HG02885 (cell line): ENCODE measurements around the gene YWHAG.
"Not testable (repeated sequence)": the region's sequence is repeated elsewhere in the genome, so short reads cannot be mapped to it uniquely, and the experiment has no call there.

Experiments
- ATAC-seq: cut with Tn5 transposase; IDR thresholded peaks from one replicate; pipeline ENCODE4 v1.9.1; 2021; ENCODE audit warnings: mild to moderate bottlenecking; ENCODE audit not compliant: unreplicated experiment, poor library complexity

YWHAG gene

DNA sequence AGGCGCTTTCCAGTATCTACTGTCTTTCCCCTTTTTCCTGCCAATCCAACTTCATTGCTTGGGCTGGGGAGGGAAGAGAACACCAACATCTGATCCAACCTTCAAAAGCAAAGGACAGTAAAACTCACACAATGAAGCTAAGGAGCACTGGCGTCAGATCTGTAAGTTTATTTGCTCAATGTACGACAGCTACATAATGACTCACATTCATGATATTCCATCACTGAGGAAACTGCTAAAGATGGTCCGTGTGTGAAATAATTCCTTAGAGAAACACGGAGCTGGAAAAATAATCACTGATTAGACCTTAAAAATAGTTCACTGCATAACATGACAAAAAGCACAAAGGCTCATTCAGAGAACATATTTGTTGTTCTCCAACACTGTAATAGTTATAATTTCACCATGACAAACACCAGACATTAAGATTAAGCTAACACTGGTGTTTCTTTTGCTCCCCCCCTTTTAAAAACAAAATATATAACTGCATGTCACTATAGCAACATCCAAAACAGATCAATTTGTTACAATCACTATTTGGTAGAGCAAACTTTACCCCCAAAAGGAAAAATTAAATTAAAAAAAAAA is 32.1 kb downstream of the YWHAG start:
- no peak for ATAC-seq

DNA sequence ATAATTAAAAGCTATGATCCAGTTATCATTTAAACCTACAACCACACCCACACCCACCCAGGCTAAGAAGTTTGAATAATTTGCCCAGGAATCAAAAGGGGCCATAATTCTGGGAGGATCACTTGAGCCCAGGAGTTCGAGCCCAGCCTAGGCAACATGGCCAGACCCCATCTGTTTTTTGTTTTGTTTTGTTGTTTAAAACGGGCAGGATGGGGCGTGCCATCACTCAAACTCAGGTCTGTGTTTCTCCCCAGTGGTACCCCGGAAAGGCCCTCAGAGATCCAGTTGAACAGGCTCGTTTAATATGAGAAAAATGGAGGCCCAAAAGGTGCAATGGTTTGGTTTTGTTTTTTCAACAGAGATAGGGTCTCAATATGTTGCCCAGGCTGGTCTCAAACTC is 33.0 kb downstream of the YWHAG start:
- ATAC-seq, result no peak

DNA sequence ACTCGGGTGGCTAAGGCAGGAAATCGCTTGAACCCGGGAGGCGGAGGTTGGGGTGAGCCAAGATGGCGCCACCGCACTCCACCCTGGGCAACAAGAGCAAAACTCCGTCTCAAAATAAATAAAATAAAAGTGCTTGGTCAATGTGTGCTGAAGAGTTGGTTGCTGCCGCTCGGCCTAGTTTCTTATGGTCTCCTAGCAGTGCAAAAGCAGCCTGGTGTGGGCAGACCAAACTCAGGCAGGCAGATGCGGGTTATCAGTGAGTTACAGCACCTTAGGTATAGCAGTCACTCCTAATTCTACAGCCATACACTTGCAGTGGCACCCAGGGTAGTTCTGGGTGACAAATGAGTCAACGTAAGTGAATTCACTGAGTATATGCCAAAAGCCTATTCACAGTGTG is 33.7 kb downstream of the YWHAG start:
- no peak for ATAC-seq

DNA sequence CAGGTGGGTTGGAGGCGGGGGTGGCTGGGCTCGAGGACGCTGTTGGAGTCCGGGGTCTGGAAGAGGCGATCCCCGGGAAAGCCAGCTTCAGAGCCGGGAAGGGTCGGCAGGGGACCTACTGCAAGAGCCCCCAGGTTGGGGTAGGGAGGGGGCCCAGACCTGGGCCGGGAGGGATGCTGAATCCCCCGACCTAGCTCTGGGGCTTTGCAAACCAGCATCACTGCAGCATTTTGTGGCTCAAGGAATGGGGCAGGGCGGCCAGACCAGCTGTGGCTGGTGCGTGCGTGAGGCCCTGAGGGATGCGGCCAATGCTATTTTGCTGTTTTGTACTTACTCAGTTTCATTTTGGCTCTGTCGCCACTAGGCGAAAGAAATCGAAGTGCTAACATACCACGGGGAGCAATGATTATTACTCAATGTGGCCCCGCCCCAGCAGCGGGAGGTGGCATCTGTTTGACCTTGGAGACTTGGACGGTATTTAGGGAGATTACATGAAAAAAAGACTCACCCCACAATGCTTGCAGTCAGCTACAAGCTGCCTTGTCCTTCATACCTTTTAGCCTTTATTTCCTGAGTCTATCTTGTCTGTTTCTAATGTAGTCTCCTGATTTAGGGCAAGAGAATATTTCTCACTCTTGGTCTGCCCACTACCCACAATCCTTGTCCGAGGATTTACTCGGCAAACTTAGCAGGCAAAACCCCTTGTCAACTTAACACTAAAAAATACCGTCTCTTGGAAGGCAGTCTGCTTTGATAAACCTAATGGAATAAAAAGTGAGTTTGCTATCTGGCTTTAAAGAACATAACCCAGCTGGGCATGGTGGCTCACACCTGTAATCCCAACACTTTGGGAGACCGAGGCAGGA is 40.1 kb downstream of the YWHAG start:
- peak; percentile 41 for ATAC-seq

- peak; percentile 91 for ATAC-seq
Measured at GRCh38 chr7:76317782-76318487, 40.9 kb downstream of the YWHAG start.

- no peak for ATAC-seq
Measured at GRCh38 chr7:76316984-76317781, 41.6 kb downstream of the YWHAG start.

GRCh38 chr7:76315364-76315763 is 43.4 kb downstream of the YWHAG start:
- ATAC-seq, result no peak

DNA sequence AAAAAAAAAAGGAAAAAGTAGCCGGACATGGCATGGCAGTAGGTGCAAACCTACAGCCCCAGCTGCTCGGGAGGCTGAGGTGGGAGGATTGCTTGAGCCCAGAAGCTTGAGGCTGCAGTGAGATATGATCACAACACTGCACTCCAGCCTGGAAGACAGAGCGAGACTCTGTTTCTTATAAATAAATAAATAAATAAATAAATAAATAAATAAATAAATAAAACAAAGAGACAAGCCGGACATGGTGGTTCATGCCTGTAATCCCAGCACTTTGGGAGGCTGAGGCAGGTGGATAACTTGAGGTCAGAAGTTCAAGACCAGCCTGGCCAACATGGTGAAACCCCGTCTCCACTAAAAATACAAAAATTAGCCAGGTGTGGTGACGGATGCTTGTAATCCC is 44.1 kb downstream of the YWHAG start:
- not testable (repeated sequence) for ATAC-seq

DNA sequence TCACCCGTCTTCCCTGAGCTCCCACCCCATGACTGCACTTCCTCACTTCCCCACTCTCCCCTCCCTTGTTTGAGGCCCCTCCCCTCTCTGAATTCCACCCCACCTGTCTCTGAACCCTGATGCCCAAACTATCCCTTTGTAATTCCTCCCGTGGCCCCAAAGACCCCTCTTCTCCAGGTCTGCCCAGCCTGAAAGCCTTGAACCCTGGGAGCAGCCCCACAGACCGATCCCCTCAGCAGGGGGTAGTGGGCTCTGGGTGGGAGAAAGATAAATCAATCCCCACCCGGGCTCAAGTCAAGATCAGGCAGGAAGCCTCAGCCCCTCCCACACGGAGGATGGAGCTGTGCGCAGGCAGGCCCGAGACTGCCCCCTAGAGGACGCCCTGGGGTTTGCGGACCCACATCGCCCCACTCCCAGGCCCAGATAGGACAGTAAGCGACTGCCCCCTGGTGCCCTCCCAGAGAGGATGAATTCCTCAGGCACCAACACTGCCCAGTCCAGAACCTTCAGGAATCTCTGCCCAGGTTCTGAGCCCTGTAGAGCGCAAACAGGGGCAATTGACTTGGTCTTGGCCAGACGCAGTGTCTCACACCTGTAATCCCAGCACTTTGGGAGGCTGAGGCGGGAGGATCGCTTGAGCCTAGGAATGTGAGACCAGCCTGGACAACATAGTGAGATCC is 44.6 kb downstream of the YWHAG start:
- ATAC-seq, result peak; percentile 45

- not testable (repeated sequence) for ATAC-seq
Measured at GRCh38 chr7:76311838-76312237, 47.0 kb downstream of the YWHAG start.

DNA sequence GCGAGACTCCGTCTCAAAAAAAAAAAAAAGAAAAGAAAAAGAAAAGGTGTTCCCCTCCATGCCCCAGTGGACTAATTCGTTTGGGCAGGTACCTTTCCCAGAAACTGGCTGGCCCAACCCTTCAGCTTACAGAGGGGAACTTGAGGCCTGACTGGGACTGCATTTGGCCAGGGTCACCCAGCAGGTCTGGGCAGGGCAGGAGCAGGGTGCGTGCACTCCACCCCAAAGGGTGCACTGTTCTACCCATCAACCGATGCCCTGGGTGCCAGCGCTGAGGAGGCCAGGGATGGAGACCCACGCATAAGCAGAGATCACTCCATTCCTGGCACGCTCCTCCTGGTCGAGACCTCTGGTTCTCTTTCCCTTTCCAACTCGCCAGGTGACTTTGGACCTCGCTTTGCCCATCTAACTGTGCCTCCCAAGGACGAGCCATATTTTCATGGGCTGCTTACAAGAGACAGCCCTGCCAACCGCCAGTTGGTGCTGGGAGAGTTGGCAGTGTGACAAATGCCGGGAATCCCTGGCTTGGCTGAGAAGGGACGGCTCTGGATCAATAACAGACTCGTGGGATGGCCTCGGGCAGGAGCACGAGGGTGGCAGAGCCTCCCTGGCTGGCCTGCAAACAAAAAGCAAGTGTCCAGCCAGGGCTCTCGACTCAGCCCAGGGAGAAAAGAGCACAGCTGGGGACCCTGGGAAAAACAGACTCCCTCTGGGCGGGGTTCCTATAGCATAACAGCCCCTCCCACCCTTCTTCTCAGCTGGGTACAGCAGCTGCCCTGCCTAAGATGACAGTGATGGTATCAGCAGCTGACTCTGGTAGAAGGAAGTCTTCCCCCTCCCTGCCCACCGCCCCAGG is 48.5 kb downstream of the YWHAG start:
- ATAC-seq, result no peak

DNA sequence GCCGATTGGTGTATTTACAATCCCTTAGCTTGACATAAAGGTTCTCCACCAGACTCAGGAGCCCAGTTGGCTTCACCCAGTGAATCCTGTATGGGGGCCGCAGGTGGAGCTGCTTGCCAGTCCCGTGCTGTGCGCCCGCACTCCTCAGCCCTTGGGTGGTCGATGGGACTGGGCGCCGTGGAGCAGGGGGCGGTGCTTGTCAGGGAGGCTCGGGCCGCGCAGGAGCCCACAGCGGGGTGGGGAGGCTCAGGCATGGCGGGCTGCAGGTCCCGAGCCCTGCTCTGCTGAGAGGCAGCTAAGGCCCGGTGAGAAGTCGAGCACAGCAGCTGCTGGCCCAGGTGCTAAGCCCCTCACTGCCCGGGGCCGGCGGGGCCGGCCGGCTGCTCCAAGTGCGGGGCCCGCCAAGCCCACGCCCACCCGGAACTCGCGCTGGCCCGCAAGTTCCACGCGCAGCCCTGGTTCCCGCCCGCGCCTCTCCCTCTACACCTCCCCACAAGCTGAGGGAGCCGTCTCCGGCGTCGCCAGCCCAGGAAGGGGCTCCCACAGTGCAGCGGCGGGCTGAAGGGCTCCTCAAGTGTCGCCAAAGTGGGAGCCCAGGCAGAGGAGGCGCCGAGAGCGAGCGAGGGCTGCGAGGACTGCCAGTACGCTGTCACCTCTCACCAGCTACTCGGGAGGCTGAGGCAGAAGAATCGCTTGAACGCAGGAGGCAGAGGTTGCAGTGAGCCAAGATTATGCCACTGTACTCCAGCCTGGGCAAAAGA is 49.3 kb downstream of the YWHAG start:
- ATAC-seq, result not testable (repeated sequence)

- ATAC-seq, result not testable (repeated sequence)
Measured at GRCh38 chr7:76308874-76309273, 49.9 kb downstream of the YWHAG start.

DNA sequence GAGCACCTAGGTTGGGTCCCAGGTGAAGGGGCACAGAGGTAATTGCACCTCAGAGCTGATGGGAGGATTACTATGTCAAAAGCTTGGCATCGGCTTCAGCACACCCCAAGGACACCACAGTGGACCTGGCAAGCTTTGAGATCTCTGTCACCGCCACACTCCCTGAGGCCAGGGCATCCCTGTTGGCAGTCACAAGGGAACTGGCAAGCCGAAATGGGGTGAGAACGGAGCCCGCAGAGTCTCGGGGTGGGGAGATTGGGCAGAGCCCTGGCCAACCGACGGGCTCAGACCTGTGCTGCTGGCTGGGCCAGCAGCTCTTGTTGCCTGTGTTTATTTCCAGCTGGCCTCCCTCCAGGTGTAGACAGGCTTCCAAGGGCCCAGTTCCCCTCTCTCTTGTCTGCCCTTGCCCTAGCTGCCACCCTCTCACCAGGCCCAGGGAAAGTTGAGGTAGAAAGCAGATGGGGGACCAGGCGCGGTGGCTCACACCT is 53.9 kb downstream of the YWHAG start:
- no peak for ATAC-seq

- ATAC-seq, result peak; percentile 48
Measured at GRCh38 chr7:76303202-76304147, 55.3 kb downstream of the YWHAG start.

DNA sequence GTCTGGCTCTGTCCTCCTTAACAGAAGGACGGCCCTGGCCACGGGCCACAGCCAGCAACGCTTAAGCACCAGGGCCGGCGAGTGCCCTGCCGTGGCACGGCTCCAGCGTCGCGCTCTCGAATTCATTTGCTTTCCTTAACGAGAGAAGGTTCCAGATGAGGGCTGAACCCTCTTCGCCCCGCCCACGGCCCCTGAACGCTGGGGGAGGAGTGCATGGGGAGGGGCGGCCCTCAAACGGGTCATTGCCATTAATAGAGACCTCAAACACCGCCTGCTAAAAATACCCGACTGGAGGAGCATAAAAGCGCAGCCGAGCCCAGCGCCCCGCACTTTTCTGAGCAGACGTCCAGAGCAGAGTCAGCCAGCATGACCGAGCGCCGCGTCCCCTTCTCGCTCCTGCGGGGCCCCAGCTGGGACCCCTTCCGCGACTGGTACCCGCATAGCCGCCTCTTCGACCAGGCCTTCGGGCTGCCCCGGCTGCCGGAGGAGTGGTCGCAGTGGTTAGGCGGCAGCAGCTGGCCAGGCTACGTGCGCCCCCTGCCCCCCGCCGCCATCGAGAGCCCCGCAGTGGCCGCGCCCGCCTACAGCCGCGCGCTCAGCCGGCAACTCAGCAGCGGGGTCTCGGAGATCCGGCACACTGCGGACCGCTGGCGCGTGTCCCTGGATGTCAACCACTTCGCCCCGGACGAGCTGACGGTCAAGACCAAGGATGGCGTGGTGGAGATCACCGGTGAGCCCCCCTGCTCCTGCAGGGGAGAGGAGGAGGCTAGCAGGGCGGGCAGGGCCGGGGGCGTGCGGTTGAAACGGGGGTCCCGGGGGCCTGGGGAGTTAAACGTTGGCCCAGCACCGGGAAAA is 56.2 kb downstream of the YWHAG start, which contains the start of gene HSPB1:
Gene HSPB1 (plus strand): TSS at position 327 of the 855 bp plus-strand sequence. CDS start 40 bp downstream, at position 367.
- peak; percentile 71 for ATAC-seq
